Osteocyte (in vitro differentiated cells): ENCODE measurements around the gene SEMA3D. TPM values are rescaled to one million over a fixed set of nuclear protein-coding genes. Genes with fewer than 3 reads are reported as not detected.
A peak's percentile ranks its signal among the peaks of the same experiment; 100 is the strongest.

Source experiments
- DNase-seq: peaks from one replicate; pipeline ENCODE4 v3.0.0; 2021; ENCODE audit warnings: mixed read lengths; ENCODE audit not compliant: unreplicated experiment; ENCODE audit errors: extremely low spot score
- H3K27ac Mint-ChIP-seq: one replicate; pipeline ENCODE4 v1.8.0; 2021; ENCODE audit warnings: mild to moderate bottlenecking, mixed read lengths; ENCODE audit not compliant: unreplicated experiment
- H3K27me3 Mint-ChIP-seq: one replicate; pipeline ENCODE4 v1.8.0; 2021; ENCODE audit warnings: mixed read lengths; ENCODE audit not compliant: unreplicated experiment
- H3K36me3 Mint-ChIP-seq: one replicate; pipeline ENCODE4 v1.8.0; 2021; ENCODE audit warnings: mixed read lengths; ENCODE audit not compliant: unreplicated experiment
- H3K4me1 Mint-ChIP-seq: one replicate; pipeline ENCODE4 v1.8.0; 2021; ENCODE audit warnings: mixed read lengths; ENCODE audit not compliant: unreplicated experiment
- H3K4me3 Mint-ChIP-seq: one replicate; pipeline ENCODE4 v1.8.0; 2021; ENCODE audit warnings: mild to moderate bottlenecking, moderate library complexity, mixed read lengths; ENCODE audit not compliant: unreplicated experiment
- H3K9me3 Mint-ChIP-seq: one replicate; pipeline ENCODE4 v1.8.0; 2021; ENCODE audit warnings: mixed read lengths; ENCODE audit not compliant: unreplicated experiment
- total RNA-seq: library from RNA; stranded (reverse); gene quantifications from 2 replicates; pipeline ENCODE4 v1.2.1, GENCODE V29; 2021
- TF ChIP-seq, protein P1 (sequence below): fragments of 200-600 bp; sonication (generic); IDR thresholded peaks from 2 replicates; pipeline ENCODE4 v1.5.0; 2021; ENCODE audit warnings: antibody characterized with exemption, mild to moderate bottlenecking, moderate library complexity

SEMA3D gene
- total RNA-seq, 1 donor from 2014 or later, result 18.6 TPM

DNA sequence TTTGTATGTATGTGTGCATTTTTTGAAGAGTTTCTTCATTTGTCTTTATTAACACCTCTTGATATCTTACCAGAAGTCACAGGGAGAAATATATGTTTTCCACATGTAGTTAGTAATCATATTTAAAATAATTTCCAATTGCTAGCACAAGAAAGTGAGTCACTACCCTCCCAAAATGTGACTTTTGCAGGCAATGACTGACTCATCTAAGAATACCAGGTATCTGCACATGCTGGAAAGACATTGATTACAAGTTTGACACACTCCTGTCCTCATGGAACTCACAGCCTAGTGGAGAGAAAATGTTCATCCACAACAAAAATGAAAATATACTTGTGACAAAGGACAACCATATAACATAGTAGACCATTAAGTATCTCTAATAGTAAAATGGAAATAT, 82.9 kb downstream of the SEMA3D start:
- no peak for DNase-seq
- Mint-ChIP-seq H3K4me1 (peaks cover 34% of the 10 kb centered on the region), H3K36me3 (no peaks in the 10 kb centered on the region), H3K27ac (no peak overlapping the region), H3K27me3 (no peaks in the 10 kb centered on the region), H3K4me3 (no peak overlapping the region), H3K9me3 (no peaks in the 10 kb centered on the region)
- TF ChIP-seq, protein P1, sequence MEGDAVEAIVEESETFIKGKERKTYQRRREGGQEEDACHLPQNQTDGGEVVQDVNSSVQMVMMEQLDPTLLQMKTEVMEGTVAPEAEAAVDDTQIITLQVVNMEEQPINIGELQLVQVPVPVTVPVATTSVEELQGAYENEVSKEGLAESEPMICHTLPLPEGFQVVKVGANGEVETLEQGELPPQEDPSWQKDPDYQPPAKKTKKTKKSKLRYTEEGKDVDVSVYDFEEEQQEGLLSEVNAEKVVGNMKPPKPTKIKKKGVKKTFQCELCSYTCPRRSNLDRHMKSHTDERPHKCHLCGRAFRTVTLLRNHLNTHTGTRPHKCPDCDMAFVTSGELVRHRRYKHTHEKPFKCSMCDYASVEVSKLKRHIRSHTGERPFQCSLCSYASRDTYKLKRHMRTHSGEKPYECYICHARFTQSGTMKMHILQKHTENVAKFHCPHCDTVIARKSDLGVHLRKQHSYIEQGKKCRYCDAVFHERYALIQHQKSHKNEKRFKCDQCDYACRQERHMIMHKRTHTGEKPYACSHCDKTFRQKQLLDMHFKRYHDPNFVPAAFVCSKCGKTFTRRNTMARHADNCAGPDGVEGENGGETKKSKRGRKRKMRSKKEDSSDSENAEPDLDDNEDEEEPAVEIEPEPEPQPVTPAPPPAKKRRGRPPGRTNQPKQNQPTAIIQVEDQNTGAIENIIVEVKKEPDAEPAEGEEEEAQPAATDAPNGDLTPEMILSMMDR, result no peak

DNA sequence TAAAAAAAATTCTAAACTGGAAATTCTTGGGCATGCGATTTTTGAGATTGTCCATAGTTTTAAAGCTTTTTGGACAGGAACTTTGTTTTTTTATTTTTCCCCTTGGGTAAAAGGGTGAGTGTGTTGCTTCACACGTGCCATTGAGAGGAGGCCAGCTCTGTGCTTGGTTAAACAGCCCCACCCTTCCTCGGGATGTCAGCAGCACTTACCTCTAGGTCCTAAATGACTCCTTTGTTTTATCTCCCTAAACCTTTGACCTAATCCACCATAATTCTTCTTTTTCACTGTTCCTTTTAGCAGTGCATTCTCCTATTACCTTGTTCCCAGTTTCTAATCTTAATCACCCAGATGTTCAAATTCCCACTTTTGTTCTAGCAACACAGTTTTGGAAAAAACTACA, 83.5 kb downstream of the SEMA3D start:
- no peak for DNase-seq
- Mint-ChIP-seq H3K4me1 (peaks cover 34% of the 10 kb centered on the region), H3K9me3 (no peaks in the 10 kb centered on the region), H3K4me3 (no peak overlapping the region), H3K27me3 (no peaks in the 10 kb centered on the region), H3K27ac (peak overlapping the region; percentile 13), H3K36me3 (no peaks in the 10 kb centered on the region)
- TF ChIP-seq, protein P1, result no peak

DNA sequence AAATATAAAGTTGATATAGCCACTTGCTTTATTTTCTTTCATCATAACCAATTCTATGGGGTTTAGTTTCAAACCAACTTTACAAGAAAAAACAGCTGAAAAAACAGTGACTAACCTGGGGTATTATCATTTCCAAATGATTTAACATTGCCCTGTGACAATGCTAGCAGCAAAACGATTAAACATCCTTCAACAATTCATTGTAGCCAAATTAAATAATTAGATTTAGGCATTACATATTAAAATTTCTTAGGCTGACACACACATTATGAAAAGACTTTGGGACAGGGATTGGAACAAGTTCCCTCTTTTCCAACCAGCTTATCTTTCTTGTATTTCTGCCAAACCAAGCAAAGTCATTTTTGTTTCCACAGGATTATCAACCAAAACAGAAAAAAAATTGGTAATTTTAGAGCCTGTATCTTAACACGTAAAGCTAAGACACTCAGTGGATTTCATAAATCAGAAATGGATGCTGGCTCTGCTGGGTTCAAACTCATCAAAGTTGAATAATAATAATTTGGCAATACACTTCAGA, 84.0 kb downstream of the SEMA3D start:
- no peaks in the 10 kb centered on the region for H3K36me3 Mint-ChIP-seq
- TF ChIP-seq, protein P1, result no peak
- H3K4me3 Mint-ChIP-seq, result no peak overlapping the region
- H3K27me3 Mint-ChIP-seq, result no peaks in the 10 kb centered on the region
- no peak for DNase-seq
- no peaks in the 10 kb centered on the region for H3K9me3 Mint-ChIP-seq
- H3K4me1 Mint-ChIP-seq, result peaks cover 34% of the 10 kb centered on the region
- peak overlapping the region; percentile 27 for H3K27ac Mint-ChIP-seq

DNA sequence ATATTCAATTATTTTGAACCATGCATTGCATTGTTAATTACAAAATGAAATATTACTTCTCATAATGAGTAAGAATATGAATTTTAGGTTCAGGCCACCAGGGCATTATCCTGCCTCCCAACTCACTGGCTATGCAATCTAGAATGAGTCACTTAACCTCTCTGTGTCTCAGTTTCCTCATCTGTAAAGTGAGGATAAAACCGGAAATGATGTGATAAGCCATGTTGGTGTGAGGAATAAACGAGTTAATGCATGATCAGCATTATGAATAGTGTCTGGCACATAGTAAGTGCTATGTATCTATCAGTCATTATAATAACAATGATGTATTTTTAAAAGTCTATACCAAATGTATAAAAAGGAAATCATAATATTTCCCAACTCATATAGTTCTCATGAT, 85.5 kb downstream of the SEMA3D start:
- H3K27me3 Mint-ChIP-seq, result no peaks in the 10 kb centered on the region
- no peak for DNase-seq
- H3K4me3 Mint-ChIP-seq, result no peak overlapping the region
- H3K36me3 Mint-ChIP-seq, result no peaks in the 10 kb centered on the region
- H3K9me3 Mint-ChIP-seq, result no peaks in the 10 kb centered on the region
- no peak overlapping the region for H3K27ac Mint-ChIP-seq
- H3K4me1 Mint-ChIP-seq, result peaks cover 39% of the 10 kb centered on the region
- TF ChIP-seq, protein P1, result no peak

DNA sequence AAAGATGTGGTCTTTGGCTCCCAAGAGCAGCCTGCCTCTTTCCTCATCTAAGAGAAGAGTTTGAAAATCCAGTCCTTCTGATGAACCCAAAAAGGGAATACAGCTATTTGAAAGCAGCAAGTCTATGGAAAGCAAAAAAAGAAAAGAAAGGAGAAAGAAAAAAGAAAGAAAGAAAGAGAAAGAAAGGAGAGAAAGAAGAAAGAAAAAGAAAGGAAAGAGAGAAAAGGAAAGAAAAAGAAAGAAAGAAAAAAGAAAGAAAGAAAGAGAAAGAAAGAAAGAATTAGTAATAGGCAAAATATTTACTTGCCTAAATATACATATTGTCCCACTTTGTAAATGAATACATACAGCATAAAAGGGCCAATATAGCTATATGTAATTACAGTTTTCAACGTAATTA, 89.0 kb downstream of the SEMA3D start:
- Mint-ChIP-seq H3K4me1 (peaks cover 18% of the 10 kb centered on the region), H3K9me3 (no peaks in the 10 kb centered on the region), H3K27ac (no peak overlapping the region), H3K4me3 (no peak overlapping the region), H3K27me3 (no peaks in the 10 kb centered on the region), H3K36me3 (no peaks in the 10 kb centered on the region)
- no peak for DNase-seq
- TF ChIP-seq, protein P1, result no peak
